A204.1 (cell line): ENCODE data around the gene MDP1.
"Not testable (repeated sequence)": the region's sequence is repeated elsewhere in the genome, so short reads cannot be mapped to it uniquely, and the experiment has no call there.

Experiments
- FAIRE-seq: peaks from 2 replicates; lab custom pipeline; 2012; peaks lifted over from hg19 to GRCh38; lab: Jason Lieb, UNC

Gene MDP1

GRCh38 chr14:24231263-24232120 lies 15.6 kb upstream of the MDP1 start:
- no peak for FAIRE-seq

- no peak for FAIRE-seq
Observed at GRCh38 chr14:24228902-24229301, 13.0 kb upstream of the MDP1 start.

GRCh38 chr14:24226473-24226872 lies 10.6 kb upstream of the MDP1 start:
- no peak for FAIRE-seq

- no peak for FAIRE-seq
Observed at GRCh38 chr14:24224618-24225071, 8.8 kb upstream of the MDP1 start.

GRCh38 chr14:24222987-24223386 lies 7.1 kb upstream of the MDP1 start:
- not testable (repeated sequence) for FAIRE-seq

- no peak for FAIRE-seq
Observed at GRCh38 chr14:24219521-24219920, 3.7 kb upstream of the MDP1 start.

- FAIRE-seq = no peak
Observed at GRCh38 chr14:24219080-24219479, 3.2 kb upstream of the MDP1 start.

GRCh38 chr14:24216876-24217275 lies 1.0 kb upstream of the MDP1 start:
- not testable (repeated sequence) for FAIRE-seq

- no peak for FAIRE-seq
Observed at GRCh38 chr14:24216345-24216699, 456 bp upstream of the MDP1 start.

- FAIRE-seq = no peak
Observed at GRCh38 chr14:24213866-24214662, 1.8 kb downstream of the MDP1 start.

GRCh38 chr14:24212924-24213865 lies 2.7 kb downstream of the MDP1 start, which contains the start of gene CHMP4A:
Gene CHMP4A (minus strand): TSS chr14:24213488. CDS start chr14:24213439, 49 bp downstream.
- peak; percentile 62 for FAIRE-seq

- FAIRE-seq = no peak
Observed at GRCh38 chr14:24211311-24211710, 4.6 kb downstream of the MDP1 start.

- FAIRE-seq = no peak
Observed at GRCh38 chr14:24207625-24208024, 8.2 kb downstream of the MDP1 start.

GRCh38 chr14:24207104-24207551 lies 8.7 kb downstream of the MDP1 start:
- no peak for FAIRE-seq

- FAIRE-seq = no peak
Observed at GRCh38 chr14:24206260-24207103, 9.4 kb downstream of the MDP1 start.

GRCh38 chr14:24204163-24205146 lies 11.4 kb downstream of the MDP1 start:
- FAIRE-seq = no peak

GRCh38 chr14:24203249-24203886 lies 12.5 kb downstream of the MDP1 start:
- not testable (repeated sequence) for FAIRE-seq

GRCh38 chr14:24202538-24202937 lies 13.3 kb downstream of the MDP1 start:
- not testable (repeated sequence) for FAIRE-seq

- no peak for FAIRE-seq
Observed at GRCh38 chr14:24198814-24199524, 16.9 kb downstream of the MDP1 start.
